Panc1 (cell line): ENCODE data around the gene MMD2. TPM values are rescaled to one million over a fixed set of nuclear protein-coding genes. Genes with fewer than 3 reads are reported as not detected.

Source experiments
- ATAC-seq: fragments of 200-7000 bp; cut with Tn5 transposase; 2 replicates; pipeline ENCODE4 v1.9.1; 2020; ENCODE audit warnings: mild to moderate bottlenecking, moderate library complexity
- BruUV-seq: library from RNA; stranded (reverse); fragments of 400-500 nt; replicated peaks from 2 replicates; lab custom pipeline; 2021; lab: Mats Ljungman, UMichigan
- CTCF ChIA-PET: fragments of 300-600 bp; sonication (Branson Sonifier 250); formaldehyde crosslinking; loops from one replicate; lab custom pipeline; 2022; ENCODE audit warnings: antibody characterized with exemption; lab: Charles Lee
- POLR2A ChIA-PET: fragments of 300-600 bp; sonication (Branson Sonifier 250); formaldehyde crosslinking; loops from one replicate; lab custom pipeline; 2022; ENCODE audit warnings: antibody characterized with exemption; lab: Charles Lee
- DNase-seq: peaks from one replicate; pipeline ENCODE4 v3.0.0-alpha.2; 2010; ENCODE audit warnings: low read depth, low spot score
- H3K27ac ChIP-seq: 2 replicates; pipeline ENCODE4 v1.5.1; 2011; ENCODE audit warnings: mild to moderate bottlenecking, low read length, inconsistent platforms
- H3K27me3 ChIP-seq: fragments of 200-500 bp; sonication (Bioruptor generic); 2 replicates; pipeline ENCODE4 v1.6.0; 2014; ENCODE audit warnings: low read length, inconsistent platforms; ENCODE audit not compliant: control insufficient read depth, insufficient read depth
- H3K36me3 ChIP-seq: fragments of 200-500 bp; sonication (Bioruptor generic); 2 replicates; pipeline ENCODE4 v1.5.1; 2014; ENCODE audit warnings: inconsistent platforms, mild to moderate bottlenecking, low read length, moderate library complexity; ENCODE audit not compliant: control insufficient read depth, insufficient read depth
- H3K4me1 ChIP-seq: 2 replicates; pipeline ENCODE4 v1.5.1; 2011; ENCODE audit warnings: inconsistent platforms, mild to moderate bottlenecking, low read length, moderate library complexity; ENCODE audit not compliant: control insufficient read depth, insufficient read depth
- H3K4me3 ChIP-seq, 2 experiments: 2 replicates each; pipeline ENCODE4 v1.5.1; 2011 to 2012; ENCODE audit warnings: low read depth in 2 of 2, low read length in 2 of 2, mild to moderate bottlenecking in 2 of 2, inconsistent platforms in 1 of 2, moderate library complexity in 1 of 2
- H3K9me3 ChIP-seq: fragments of 200-500 bp; sonication (Bioruptor generic); 2 replicates; pipeline ENCODE4 v1.5.1; 2014; ENCODE audit warnings: low read depth, mild to moderate bottlenecking, inconsistent platforms, low read length, moderate library complexity; ENCODE audit not compliant: control insufficient read depth, insufficient read depth
- CTCF ChIP-seq: fragments of 450-650 bp; IDR thresholded peaks from 2 replicates; pipeline ENCODE4 v1.5.1; 2017; ENCODE audit warnings: mild to moderate bottlenecking
- POLR2AphosphoS5 ChIP-seq: IDR thresholded peaks from 2 replicates; pipeline ENCODE4 v1.6.1; 2012; ENCODE audit warnings: mild to moderate bottlenecking, low read depth, low read length, moderate library complexity
- REST ChIP-seq, 2 experiments: IDR thresholded peaks; 2 replicates each; pipeline ENCODE4 v1.6.1; 2011 to 2012; ENCODE audit warnings: low read depth in 2 of 2, control low read depth in 1 of 2, low read length in 1 of 2, mild to moderate bottlenecking in 1 of 2, moderate library complexity in 1 of 2; ENCODE audit not compliant: insufficient read depth in 1 of 2
- SIN3A ChIP-seq: IDR thresholded peaks from 2 replicates; pipeline ENCODE4 v1.6.1; 2012; ENCODE audit warnings: low read depth, mild to moderate bottlenecking, low read length, moderate library complexity, borderline replicate concordance; ENCODE audit not compliant: insufficient read depth
- TCF7L2 ChIP-seq: IDR thresholded peaks from 2 replicates; pipeline ENCODE4 v1.6.1; 2011; ENCODE audit warnings: mild to moderate bottlenecking, low read depth, low read length, inconsistent platforms
- in situ Hi-C: cut with HindIII; loops from 2 replicates; pipeline ENCODE4 v1.10.0; 2016; ENCODE audit warnings: low sequenced_read_pairs, low pct_unique_long_range_greater_than_20kb
- intact Hi-C: fragments of 100-400 bp; cut with micrococcal nuclease; formaldehyde crosslinking; loops from one replicate; pipeline ENCODE4 v1.10.0; 2022; ENCODE audit not compliant: unreplicated experiment
- total RNA-seq: library from RNA; stranded (reverse); gene quantifications from one replicate; pipeline ENCODE4 v1.2.1, GENCODE V29; 2021; ENCODE audit not compliant: unreplicated experiment

The MMD2 gene
- total RNA-seq, 1 experiment from 2014 or later, result not detected

- intact Hi-C loops, result no loop called here
- BruUV-seq, result no TSS peak
- H3K27me3 ChIP-seq, result no peaks in the 10 kb centered on the region
- no peaks in the 10 kb centered on the region for H3K36me3 ChIP-seq
- H3K4me3 ChIP-seq, result peak overlapping the region in 1 of 2 experiments; percentile 36; a peak in 1 of 4 replicates
- no peaks in the 10 kb centered on the region for H3K9me3 ChIP-seq
- DNase-seq, result no peak
- ChIA-PET CTCF (no interaction called here), POLR2A (interaction anchor here (0.6 to 1.0 kb wide), 2 partner anchors 34 to 239 kb away, joined by 3 read pairs; no protein-coding TSS in a partner anchor)
- H3K4me1 ChIP-seq, result peaks cover 2% of the 10 kb centered on the region; the same call in 1 of the 2 replicates
- in situ Hi-C loops, result no loop called here
- no peak for ATAC-seq
- no peak overlapping the region for H3K27ac ChIP-seq
- TF ChIP-seq SIN3A (no peak), POLR2AphosphoS5 (no peak), CTCF (no peak), REST (IDR thresholded peaks at IDR 0.05; ENCODE audit: insufficient read depth in 1 of 2, low read depth in 2 of 2, low read length in 1 of 2) (no peak), TCF7L2 (no peak)
These were observed 76.0 kb downstream of the MMD2 start for GRCh38 chr7:4883033-4883371.

GRCh38 chr7:4882169-4883032, 76.6 kb downstream of the MMD2 start:
- CTCF ChIA-PET, result interaction anchor here (0.7 kb wide), 1 partner anchor 52 kb away, joined by 3 read pairs; no protein-coding TSS in a partner anchor
- DNase-seq (no peak), ATAC-seq (no peak)
- POLR2A ChIA-PET, result interaction anchor here (1.0 kb wide), 1 partner anchor 35 kb away, joined by 3 read pairs; no protein-coding TSS in a partner anchor
- BruUV-seq, result no TSS peak
- H3K4me1 ChIP-seq, result peaks cover 2% of the 10 kb centered on the region; the same call in 1 of the 2 replicates
- no peaks in the 10 kb centered on the region for H3K9me3 ChIP-seq
- intact Hi-C loops (no loop called here), in situ Hi-C loops (no loop called here)
- no peaks in the 10 kb centered on the region for H3K36me3 ChIP-seq
- H3K27ac ChIP-seq, result no peak overlapping the region
- H3K27me3 ChIP-seq, result no peaks in the 10 kb centered on the region
- TF ChIP-seq POLR2AphosphoS5, result no peak
- no peak for TF ChIP-seq CTCF
- TF ChIP-seq TCF7L2, result no peak
- no peak for TF ChIP-seq REST (IDR thresholded peaks at IDR 0.05; ENCODE audit: insufficient read depth in 1 of 2, low read depth in 2 of 2, low read length in 1 of 2)
- no peak for TF ChIP-seq SIN3A
- H3K4me3 ChIP-seq, result peak overlapping the region in 1 of 2 experiments; percentile 36; a peak in 1 of 4 replicates
